H9 (cell line): ENCODE measurements around the gene MFRP. TPM values are rescaled to one million over a fixed set of nuclear protein-coding genes. Genes with fewer than 3 reads are reported as not detected.

Source experiments
- DNase-seq: peaks from one replicate; pipeline ENCODE4 v3.0.0-alpha.2; 2017
- H2AFZ ChIP-seq: one replicate; pipeline ENCODE4 v1.6.1; 2013; ENCODE audit warnings: mild to moderate bottlenecking, low read length, control low read depth, moderate library complexity
- H2AK5ac ChIP-seq: 2 replicates; pipeline ENCODE4 v1.6.1; 2013; ENCODE audit warnings: low read length, control low read depth, mixed read lengths; ENCODE audit not compliant: insufficient read length
- H2BK120ac ChIP-seq: one replicate; pipeline ENCODE4 v1.6.1; 2013; ENCODE audit warnings: low read depth, mild to moderate bottlenecking, low read length, control low read depth, inconsistent platforms; ENCODE audit not compliant: poor library complexity, severe bottlenecking
- H2BK12ac ChIP-seq: 2 replicates; pipeline ENCODE4 v1.6.1; 2013; ENCODE audit warnings: low read length, control low read depth, mixed read lengths, low read depth; ENCODE audit not compliant: insufficient read length
- H2BK15ac ChIP-seq: 2 replicates; pipeline ENCODE4 v1.6.1; 2013; ENCODE audit warnings: low read depth, low read length, control low read depth
- H2BK20ac ChIP-seq: one replicate; pipeline ENCODE4 v1.6.1; 2013; ENCODE audit warnings: low read depth, mild to moderate bottlenecking, low read length, control low read depth, inconsistent platforms; ENCODE audit not compliant: poor library complexity, severe bottlenecking
- H2BK5ac ChIP-seq: 2 replicates; pipeline ENCODE4 v1.6.1; 2013; ENCODE audit warnings: low read length, control low read depth, mixed read lengths; ENCODE audit not compliant: insufficient read length
- H3K14ac ChIP-seq: 2 replicates; pipeline ENCODE4 v1.6.1; 2013; ENCODE audit warnings: low read length, control low read depth; ENCODE audit not compliant: insufficient read depth
- H3K18ac ChIP-seq: 2 replicates; pipeline ENCODE4 v1.6.1; 2013; ENCODE audit warnings: low read depth, mild to moderate bottlenecking, mixed read lengths, low read length, control low read depth; ENCODE audit not compliant: insufficient read length
- H3K23ac ChIP-seq: 2 replicates; pipeline ENCODE4 v1.6.1; 2013; ENCODE audit warnings: low read length, control low read depth, mixed read lengths, low read depth; ENCODE audit not compliant: insufficient read length
- H3K23me2 ChIP-seq: 2 replicates; pipeline ENCODE4 v1.6.1; 2013; ENCODE audit warnings: low read depth, mild to moderate bottlenecking, mixed read lengths, low read length, control low read depth; ENCODE audit not compliant: insufficient read length, poor library complexity, severe bottlenecking
- H3K27ac ChIP-seq: 2 replicates; pipeline ENCODE4 v1.5.1; 2013; ENCODE audit warnings: low read length, control low read depth, mixed read lengths, low read depth; ENCODE audit not compliant: insufficient read length
- H3K27me3 ChIP-seq: 2 replicates; pipeline ENCODE4 v1.6.1; 2013; ENCODE audit warnings: low read length, control low read depth, inconsistent platforms; ENCODE audit not compliant: insufficient read depth
- H3K4ac ChIP-seq: 2 replicates; pipeline ENCODE4 v1.6.1; 2013; ENCODE audit warnings: low read depth, mild to moderate bottlenecking, control low read depth, inconsistent platforms, low read length, moderate library complexity
- H3K4me1 ChIP-seq: 2 replicates; pipeline ENCODE4 v1.6.1; 2013; ENCODE audit warnings: low read length, control low read depth, inconsistent platforms; ENCODE audit not compliant: insufficient read depth
- H3K4me2 ChIP-seq: 2 replicates; pipeline ENCODE4 v1.6.1; 2013; ENCODE audit warnings: low read length, control low read depth, mixed read lengths; ENCODE audit not compliant: insufficient read length, insufficient read depth
- H3K56ac ChIP-seq: 2 replicates; pipeline ENCODE4 v1.6.1; 2013; ENCODE audit warnings: low read depth, mild to moderate bottlenecking, mixed read lengths, low read length, control low read depth; ENCODE audit not compliant: insufficient read length
- H3K79me1 ChIP-seq: 2 replicates; pipeline ENCODE4 v1.6.1; 2013; ENCODE audit warnings: low read depth, mild to moderate bottlenecking, moderate library complexity, low read length, control low read depth, inconsistent platforms; ENCODE audit not compliant: insufficient read depth, poor library complexity, severe bottlenecking
- H3K79me2 ChIP-seq: 2 replicates; pipeline ENCODE4 v1.6.1; 2013; ENCODE audit warnings: low read length, control low read depth, inconsistent platforms; ENCODE audit not compliant: insufficient read depth
- H3K9ac ChIP-seq: 2 replicates; pipeline ENCODE4 v1.6.1; 2013; ENCODE audit warnings: low read length, control low read depth, mixed read lengths; ENCODE audit not compliant: insufficient read length; ENCODE audit errors: extremely low read depth
- H3K9me3 ChIP-seq: one replicate; pipeline ENCODE4 v1.6.1; 2013; ENCODE audit warnings: low read depth, low read length, inconsistent platforms; ENCODE audit not compliant: control insufficient read depth
- H3T11ph ChIP-seq: one replicate; pipeline ENCODE4 v1.6.1; 2013; ENCODE audit warnings: mild to moderate bottlenecking, low read length, control low read depth, inconsistent platforms
- H4K20me1 ChIP-seq: one replicate; pipeline ENCODE4 v1.6.1; 2013; ENCODE audit not compliant: control insufficient read depth, insufficient read length, insufficient read depth
- H4K5ac ChIP-seq: 2 replicates; pipeline ENCODE4 v1.6.1; 2013; ENCODE audit warnings: low read depth, mild to moderate bottlenecking, mixed read lengths, low read length, control low read depth; ENCODE audit not compliant: insufficient read length
- H4K8ac ChIP-seq: replicated peaks from 2 replicates; pipeline ENCODE4 v1.6.1; 2013; ENCODE audit warnings: low read length, control low read depth, mixed read lengths, low read depth; ENCODE audit not compliant: insufficient read length
- H4K91ac ChIP-seq: 2 replicates; pipeline ENCODE4 v1.6.1; 2013; ENCODE audit warnings: low read depth, mild to moderate bottlenecking, moderate library complexity, mixed read lengths, low read length, control low read depth; ENCODE audit not compliant: insufficient read length
- H3K27ac Mint-ChIP-seq, 3 experiments: 2 replicates in 2 of 3; 3 replicates in 1 of 3; pipeline ENCODE4 v1.8.0; 2020 to 2021; ENCODE audit warnings: mixed read lengths in 3 of 3, mild to moderate bottlenecking in 1 of 3, moderate library complexity in 1 of 3
- H3K27me3 Mint-ChIP-seq: 2 replicates; pipeline ENCODE4 v1.8.0; 2021; ENCODE audit warnings: low read depth, mild to moderate bottlenecking, moderate library complexity, mixed read lengths
- H3K36me3 Mint-ChIP-seq, 3 experiments: 2 replicates in 2 of 3; 3 replicates in 1 of 3; pipeline ENCODE4 v1.8.0; 2020 to 2021; ENCODE audit warnings: low read depth in 3 of 3, mixed read lengths in 3 of 3; ENCODE audit not compliant: insufficient read depth in 1 of 3
- H3K4me1 Mint-ChIP-seq, 2 experiments: 2 replicates each; pipeline ENCODE4 v1.8.0; 2020; ENCODE audit warnings: mixed read lengths in 2 of 2
- H3K4me3 Mint-ChIP-seq, 2 experiments: 2 replicates in 1 of 2; 3 replicates in 1 of 2; pipeline ENCODE4 v1.8.0; 2020 to 2021; ENCODE audit warnings: mild to moderate bottlenecking in 2 of 2, mixed read lengths in 2 of 2, moderate library complexity in 1 of 2
- H3K9me3 Mint-ChIP-seq, 2 experiments: 2 replicates in 1 of 2; 3 replicates in 1 of 2; pipeline ENCODE4 v1.8.0; 2020; ENCODE audit warnings: mild to moderate bottlenecking in 2 of 2, mixed read lengths in 2 of 2, moderate library complexity in 1 of 2
- CTCF ChIP-seq: fragments of 200-600 bp; sonication (generic); conservative IDR thresholded peaks from 3 replicates; pipeline ENCODE4 v1.8.0; 2021; ENCODE audit warnings: antibody characterized with exemption, mild to moderate bottlenecking
- WGBS: extraction: QIAGEN DNeasy Blood & Tissue Kit; methylation state at CpG from one replicate; pipeline ENCODE4 v1.1.7; 2013; ENCODE audit warnings: missing lambda C conversion rate, low lambda C conversion rate, mixed read lengths; ENCODE audit not compliant: insufficient read length; ENCODE audit errors: extremely low coverage; 5-methylcytosine and 5-hydroxymethylcytosine counted together
- total RNA-seq: library from RNA; stranded (reverse); gene quantifications from 2 replicates; pipeline ENCODE4 v1.2.1, GENCODE V29; 2021

MFRP gene
- total RNA-seq, 1 experiment from 2014 or later: not detected

- peak; percentile 83 for DNase-seq
- H3K4me1 Mint-ChIP-seq: peaks cover 43 to 63% of the 10 kb centered on the region in 2 experiments
- Histone ChIP-seq H3K9ac (no peak overlapping the region), H3K4me1 (no peaks in the 10 kb centered on the region; the same call in 1 of the 2 replicates), H2BK15ac (no peak overlapping the region), H3K18ac (peak overlapping the region; percentile 6), H3K14ac (peak overlapping the region; percentile 50; the same call in 1 of the 2 replicates), H3K27ac (no peak overlapping the region), H3K4me2 (peak overlapping the region; percentile 56), H3K9me3 (no peaks in the 10 kb centered on the region), H2AFZ (no peak overlapping the region), H2BK5ac (no peak overlapping the region), H2BK20ac (no peak overlapping the region), H3K56ac (no peak overlapping the region), H3K23ac (no peak overlapping the region), H3K23me2 (peaks cover 26% of the 10 kb centered on the region), H4K91ac (no peak overlapping the region), H3T11ph (no peak overlapping the region), H3K79me2 (peaks cover 13% of the 10 kb centered on the region; the same call in 1 of the 2 replicates), H4K5ac (no peak overlapping the region), H4K20me1 (no peaks in the 10 kb centered on the region), H2BK120ac (no peak overlapping the region), H2BK12ac (no peak overlapping the region), H3K79me1 (peaks cover 9% of the 10 kb centered on the region), H2AK5ac (no peak overlapping the region), H4K8ac (no peak overlapping the region), H3K4ac (no peak overlapping the region), H3K27me3 (peaks cover 16% of the 10 kb centered on the region)
- H3K9me3 Mint-ChIP-seq: no peaks in the 10 kb centered on the region; a peak in 1 of 5 replicates
- peaks cover 57% of the 10 kb centered on the region for H3K27me3 Mint-ChIP-seq
- peak; percentile 99 for TF ChIP-seq CTCF
- peaks cover 11 to 18% (median 15%) of the 10 kb centered on the region in 3 experiments for H3K36me3 Mint-ChIP-seq
- no CpG with 5 or more reads among the region's 86 CpGs for WGBS
- no peak overlapping the region for H3K27ac Mint-ChIP-seq
- H3K4me3 Mint-ChIP-seq: peak overlapping the region; percentile 38 to 99
These were observed 6.7 kb downstream of the MFRP start for GRCh38 chr11:119339589-119340334.
